ENCODE data around the gene SERBP1. TPM values are rescaled to one million over a fixed set of nuclear protein-coding genes. Genes with fewer than 3 reads are reported as not detected.

The SERBP1 gene
- total RNA-seq, 1 donor from 2014 or later: 125 TPM

GRCh38 chr1:67433837-67434236, 3.6 kb upstream of the SERBP1 start:
- no peak for TF ChIP-seq CTCF (IDR thresholded peaks at IDR 0.05; ENCODE audit: borderline replicate concordance)
- no peaks in the 10 kb centered on the region for H3K36me3 ChIP-seq
- no peaks in the 10 kb centered on the region for H3K9me3 ChIP-seq (replicated peaks)
- H3K4me3 ChIP-seq: no peak overlapping the region
- H3K27me3 ChIP-seq (ENCODE audit: low read depth): no peaks in the 10 kb centered on the region
- no peak for DNase-seq
- H3K27ac ChIP-seq (replicated peaks): peak overlapping the region; percentile 61
- intact Hi-C loops (cut with micrococcal nuclease): no loop called here
- H3K4me1 ChIP-seq: peaks cover 46% of the 10 kb centered on the region

DNA sequence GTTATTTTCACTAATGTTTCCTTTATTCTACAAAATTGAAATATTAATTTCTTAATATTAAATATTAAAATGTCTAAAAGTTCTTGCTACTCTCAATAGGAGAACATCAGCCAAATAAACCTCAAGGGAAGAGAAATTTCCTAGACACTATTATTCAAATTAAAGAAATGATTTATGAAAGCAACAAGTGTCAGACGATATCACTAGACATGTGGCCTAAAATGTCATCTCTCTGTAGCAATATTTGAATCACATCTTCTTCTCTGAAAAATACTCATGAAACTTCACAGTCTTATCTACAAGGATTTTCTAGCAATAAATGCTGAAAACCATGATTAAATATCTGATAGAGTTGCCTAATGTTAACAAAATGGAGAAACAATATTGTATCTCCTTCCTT, 2.5 kb upstream of the SERBP1 start:
- no peak for TF ChIP-seq CTCF (IDR thresholded peaks at IDR 0.05; ENCODE audit: borderline replicate concordance)

GRCh38 chr1:67431869-67432578, 1.8 kb upstream of the SERBP1 start:
- peak overlapping the region; percentile 96 for H3K27ac ChIP-seq (replicated peaks)
- no peaks in the 10 kb centered on the region for H3K27me3 ChIP-seq (ENCODE audit: low read depth)
- peaks cover 64% of the 10 kb centered on the region for H3K4me1 ChIP-seq
- peak overlapping the region; percentile 88 for H3K4me3 ChIP-seq
- TF ChIP-seq CTCF (IDR thresholded peaks at IDR 0.05; ENCODE audit: borderline replicate concordance): no peak
- H3K9me3 ChIP-seq (replicated peaks): no peaks in the 10 kb centered on the region
- intact Hi-C loops (cut with micrococcal nuclease): no loop called here
- no peaks in the 10 kb centered on the region for H3K36me3 ChIP-seq
- no peak for DNase-seq

More for the DNA sequence above, 2.5 kb upstream of the SERBP1 start:
- no peak overlapping the region for H3K4me3 ChIP-seq
- DNase-seq: no peak
- no peaks in the 10 kb centered on the region for H3K9me3 ChIP-seq (replicated peaks)
- peak overlapping the region; percentile 61 for H3K27ac ChIP-seq (replicated peaks)
- intact Hi-C loops (cut with micrococcal nuclease): no loop called here
- no peaks in the 10 kb centered on the region for H3K36me3 ChIP-seq
- peaks cover 57% of the 10 kb centered on the region for H3K4me1 ChIP-seq
- H3K27me3 ChIP-seq (ENCODE audit: low read depth): no peaks in the 10 kb centered on the region

DNA sequence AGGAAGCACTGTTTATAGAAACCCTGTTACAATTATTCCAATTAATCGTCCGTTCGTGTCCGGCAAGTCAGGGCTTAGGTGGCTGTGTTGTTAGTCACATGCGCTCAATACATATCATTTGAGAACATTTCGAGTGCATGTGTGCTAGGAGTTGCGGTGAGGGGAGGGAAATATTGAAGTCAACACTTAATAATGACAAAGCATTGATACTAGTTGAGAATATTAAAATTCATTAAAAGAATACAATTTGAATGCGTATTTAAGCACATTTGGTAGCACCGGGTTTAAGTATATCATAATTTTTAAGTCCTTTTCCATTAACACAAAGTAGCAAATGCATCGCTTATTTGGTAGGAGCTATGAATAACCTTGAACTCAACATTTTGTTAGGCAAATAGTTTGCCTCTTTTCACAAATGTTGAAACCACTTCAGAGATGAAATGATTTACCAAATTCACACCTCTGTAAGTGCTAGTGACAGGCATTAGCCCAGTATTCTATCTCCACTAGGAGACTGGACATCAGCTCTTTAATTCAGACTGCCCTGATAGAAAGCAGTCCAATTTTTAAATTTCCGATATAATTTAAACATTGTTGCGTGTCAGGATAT, 1.1 kb upstream of the SERBP1 start:
- Histone ChIP-seq H3K4me3 (peak overlapping the region; percentile 88), H3K9me3 (replicated peaks) (no peaks in the 10 kb centered on the region), H3K27ac (replicated peaks) (peak overlapping the region; percentile 96), H3K36me3 (no peaks in the 10 kb centered on the region), H3K4me1 (peaks cover 72% of the 10 kb centered on the region), H3K27me3 (ENCODE audit: low read depth) (no peaks in the 10 kb centered on the region)
- intact Hi-C loops (cut with micrococcal nuclease): no loop called here
- no peak for TF ChIP-seq CTCF (IDR thresholded peaks at IDR 0.05; ENCODE audit: borderline replicate concordance)
- DNase-seq: no peak

DNA sequence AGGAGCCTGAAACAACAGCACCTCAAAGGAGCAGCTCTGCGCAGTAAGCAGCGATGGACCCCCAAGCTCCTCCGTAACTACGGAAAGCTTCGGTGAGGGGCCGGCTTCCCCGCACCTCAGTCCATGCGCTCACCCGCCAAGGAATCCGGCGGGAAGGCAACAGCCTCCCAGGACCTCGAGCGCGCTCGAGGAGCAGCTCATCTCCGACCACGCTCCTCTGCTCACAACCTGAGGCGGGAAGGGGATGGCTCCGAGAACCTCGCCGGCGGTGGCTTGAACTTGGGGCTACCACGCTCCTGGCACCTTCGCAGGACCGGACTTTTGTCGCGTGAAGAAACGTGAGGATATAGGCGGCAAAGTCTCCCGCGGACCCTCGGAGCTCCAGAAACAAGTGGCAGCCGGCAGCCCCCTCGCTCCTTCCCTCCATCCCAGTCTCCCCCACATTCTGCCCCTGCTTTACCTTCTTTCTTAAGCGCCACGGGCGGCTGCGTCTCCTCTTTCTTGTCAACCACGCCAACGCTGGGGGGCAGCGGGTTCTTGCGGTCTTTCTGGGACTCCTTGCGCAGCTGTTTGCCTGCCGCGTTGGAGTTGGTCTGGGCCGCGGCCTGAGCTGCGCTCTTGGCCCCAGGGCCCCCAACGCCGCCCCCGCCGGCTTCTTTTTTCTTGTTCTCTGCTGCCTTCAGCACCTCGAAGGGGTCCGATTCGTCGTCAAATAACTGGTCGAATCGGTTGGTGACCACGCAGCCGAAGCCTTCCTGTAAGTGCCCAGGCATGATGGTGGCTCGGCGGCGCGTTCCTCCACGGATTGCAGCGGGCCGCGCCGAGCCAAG, 459 bp downstream of the SERBP1 start:
- Histone ChIP-seq H3K36me3 (peaks cover 14% of the 10 kb centered on the region), H3K4me3 (peak overlapping the region; percentile 88), H3K9me3 (replicated peaks) (no peaks in the 10 kb centered on the region), H3K27me3 (ENCODE audit: low read depth) (no peaks in the 10 kb centered on the region), H3K4me1 (peaks cover 82% of the 10 kb centered on the region), H3K27ac (replicated peaks) (peak overlapping the region; percentile 96)
- no peak for TF ChIP-seq CTCF (IDR thresholded peaks at IDR 0.05; ENCODE audit: borderline replicate concordance)
- intact Hi-C loops (cut with micrococcal nuclease): no loop called here
- peak; percentile 19 for DNase-seq
